Measurements from ENCODE around the gene FREY1. TPM values are rescaled to one million over a fixed set of nuclear protein-coding genes. Genes with fewer than 3 reads are reported as not detected.
A peak's percentile ranks its signal among the peaks of the same experiment; 100 is the strongest.

FREY1 gene
- total and polyA plus RNA-seq, 2 of the 13 experiments (the other 11 are each of a cell fraction or from before 2014, with no cell fraction given) = 0.44 to 0.73 TPM

DNA sequence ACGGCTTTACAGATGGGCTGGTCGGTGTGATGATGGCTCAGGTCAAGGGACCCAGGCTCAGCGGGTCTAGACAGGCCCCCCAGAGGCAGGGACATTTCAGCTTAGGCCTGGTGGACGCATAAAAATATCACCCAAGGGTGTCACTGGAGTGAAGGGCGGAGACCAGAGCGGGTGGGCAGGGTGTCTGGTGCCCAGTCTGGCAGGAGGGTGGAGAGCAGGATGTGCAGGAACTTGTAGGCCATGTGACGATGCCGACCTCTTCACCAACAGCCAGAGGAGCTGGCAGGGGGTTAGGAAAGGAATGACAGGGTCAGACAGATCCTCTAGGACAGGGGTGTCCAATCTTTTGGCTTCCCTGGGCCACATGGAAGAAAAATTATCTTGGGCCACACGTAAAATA, 17.1 kb downstream of the FREY1 start (continued):
- TF ChIP-seq MIER2 (CRISPR knock-in tag; IDR thresholded peaks at IDR 0.05) = no peak
- TF ChIP-seq, protein P1, sequence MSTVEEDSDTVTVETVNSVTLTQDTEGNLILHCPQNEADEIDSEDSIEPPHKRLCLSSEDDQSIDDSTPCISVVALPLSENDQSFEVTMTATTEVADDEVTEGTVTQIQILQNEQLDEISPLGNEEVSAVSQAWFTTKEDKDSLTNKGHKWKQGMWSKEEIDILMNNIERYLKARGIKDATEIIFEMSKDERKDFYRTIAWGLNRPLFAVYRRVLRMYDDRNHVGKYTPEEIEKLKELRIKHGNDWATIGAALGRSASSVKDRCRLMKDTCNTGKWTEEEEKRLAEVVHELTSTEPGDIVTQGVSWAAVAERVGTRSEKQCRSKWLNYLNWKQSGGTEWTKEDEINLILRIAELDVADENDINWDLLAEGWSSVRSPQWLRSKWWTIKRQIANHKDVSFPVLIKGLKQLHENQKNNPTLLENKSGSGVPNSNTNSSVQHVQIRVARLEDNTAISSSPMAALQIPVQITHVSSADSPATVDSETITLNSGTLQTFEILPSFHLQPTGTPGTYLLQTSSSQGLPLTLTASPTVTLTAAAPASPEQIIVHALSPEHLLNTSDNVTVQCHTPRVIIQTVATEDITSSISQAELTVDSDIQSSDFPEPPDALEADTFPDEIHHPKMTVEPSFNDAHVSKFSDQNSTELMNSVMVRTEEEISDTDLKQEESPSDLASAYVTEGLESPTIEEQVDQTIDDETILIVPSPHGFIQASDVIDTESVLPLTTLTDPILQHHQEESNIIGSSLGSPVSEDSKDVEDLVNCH (CRISPR knock-in tag; IDR thresholded peaks at IDR 0.05) = no peak

DNA sequence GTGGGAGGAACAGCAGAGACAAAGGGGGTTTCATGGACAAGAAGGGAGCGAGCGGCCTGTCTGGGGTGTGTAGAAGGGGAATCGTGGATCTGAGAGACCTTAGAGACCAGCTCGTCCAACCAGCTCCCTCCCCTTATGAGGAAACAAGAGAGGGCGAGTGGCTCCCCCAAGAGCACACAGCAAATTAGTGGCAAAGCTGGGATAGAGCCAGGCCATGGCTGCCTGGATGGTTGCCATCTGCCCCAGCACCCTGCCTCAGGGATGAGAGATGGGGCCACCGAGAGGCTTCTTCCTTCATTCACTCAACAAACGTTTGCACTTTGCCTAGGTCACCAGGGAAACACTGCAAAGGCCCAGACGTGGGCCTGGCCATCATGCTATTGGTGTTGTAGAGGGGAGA, 17.5 kb downstream of the FREY1 start:
- WGBS (ENCODE audit: low lambda C conversion rate) = 48% methylated on average over 6 of the region's 8 CpGs
- no peak for ATAC-seq

More for the DNA sequence above, 17.5 kb downstream of the FREY1 start:
- no TSS peak for BruUV-seq (replicated peaks)
- DNase-seq (ENCODE audit: low spot score) (no peak), FAIRE-seq (no peak)
- no peak overlapping the region for H2AFZ ChIP-seq (ENCODE audit: low read length)
- CTCF ChIA-PET (ENCODE audit: low intra/inter-chr PET ratio, low total read pairs) = no interaction called here
- no peaks in the 10 kb centered on the region for H3K79me2 ChIP-seq (ENCODE audit: insufficient read depth, low read length)
- peaks cover 10% of the 10 kb centered on the region; the same call in 1 of the 2 replicates for H4K20me1 ChIP-seq (ENCODE audit: insufficient read depth, low read length)
- H3K4me1 ChIP-seq (ENCODE audit: insufficient read depth, low read length) = peaks cover 9% of the 10 kb centered on the region
- TF ChIP-seq ZNF44 (CRISPR knock-in tag; IDR thresholded peaks at IDR 0.05) (no peak), ZNF788 (CRISPR knock-in tag; IDR thresholded peaks at IDR 0.05; ENCODE audit: borderline replicate concordance) (no peak), ZNF768 (CRISPR knock-in tag; IDR thresholded peaks at IDR 0.05) (peak; percentile 66; the same call in 1 of the 2 replicates)
- TF ChIP-seq, protein P2, sequence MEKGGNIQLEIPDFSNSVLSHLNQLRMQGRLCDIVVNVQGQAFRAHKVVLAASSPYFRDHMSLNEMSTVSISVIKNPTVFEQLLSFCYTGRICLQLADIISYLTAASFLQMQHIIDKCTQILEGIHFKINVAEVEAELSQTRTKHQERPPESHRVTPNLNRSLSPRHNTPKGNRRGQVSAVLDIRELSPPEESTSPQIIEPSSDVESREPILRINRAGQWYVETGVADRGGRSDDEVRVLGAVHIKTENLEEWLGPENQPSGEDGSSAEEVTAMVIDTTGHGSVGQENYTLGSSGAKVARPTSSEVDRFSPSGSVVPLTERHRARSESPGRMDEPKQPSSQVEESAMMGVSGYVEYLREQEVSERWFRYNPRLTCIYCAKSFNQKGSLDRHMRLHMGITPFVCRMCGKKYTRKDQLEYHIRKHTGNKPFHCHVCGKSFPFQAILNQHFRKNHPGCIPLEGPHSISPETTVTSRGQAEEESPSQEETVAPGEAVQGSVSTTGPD (CRISPR knock-in tag; IDR thresholded peaks at IDR 0.05) = no peak
- POLR2A ChIA-PET = interaction anchor here (0.7 kb wide), 1 partner anchor 10 kb away, joined by 3 read pairs; no protein-coding TSS in a partner anchor
- no peak overlapping the region for H3K27ac ChIP-seq (ENCODE audit: extremely low read length, insufficient read depth, low read length)
- no peak overlapping the region for H3K4me3 ChIP-seq (replicated peaks in 1 of 3; ENCODE audit: insufficient read depth in 1 of 3, low read depth in 2 of 3, low read length in 3 of 3)
- no peaks in the 10 kb centered on the region for H3K9me3 ChIP-seq (ENCODE audit: low read length)
- no peaks in the 10 kb centered on the region for H3K36me3 ChIP-seq (replicated peaks in 1 of 2; ENCODE audit: control insufficient read depth in 1 of 2, insufficient read depth in 2 of 2, low read length in 2 of 2)
- in situ Hi-C loops (cut with HindIII; ENCODE audit: extremely low pct_ligation_motif_present, low pct_unique_long_range_greater_than_20kb) = no loop called here
- intact Hi-C loops (cut with micrococcal nuclease; ENCODE audit: unreplicated experiment) = no loop called here
- H3K27me3 ChIP-seq (ENCODE audit: control insufficient read depth in 1 of 2, insufficient read depth in 2 of 2, low read length in 2 of 2) = no peaks in the 10 kb centered on the region; a peak in 3 of 5 replicates
- no peak overlapping the region for H3K9ac ChIP-seq (ENCODE audit: insufficient read depth, low read depth, low read length)
- H3K4me2 ChIP-seq (ENCODE audit: low read depth, low read length) = no peak overlapping the region
